Effector CD8-positive, alpha-beta T cell (primary cell): Measurements from ENCODE around the gene CHST10.
"Not testable (repeated sequence)": the region's sequence is repeated elsewhere in the genome, so short reads cannot be mapped to it uniquely, and the experiment has no call there.

Experiments used
- DNase-seq: peaks from one replicate; lab custom pipeline; 2025; lab: John Stamatoyannopoulos, UW

CHST10 gene

GRCh38 chr2:100392715-100393114 is 24.8 kb downstream of the CHST10 start:
- no peak for DNase-seq

GRCh38 chr2:100391735-100392515 is 25.5 kb downstream of the CHST10 start:
- no peak for DNase-seq

GRCh38 chr2:100390001-100390940 is 27.2 kb downstream of the CHST10 start:
- no peak for DNase-seq

GRCh38 chr2:100388703-100389102 is 28.8 kb downstream of the CHST10 start:
- DNase-seq = no peak

GRCh38 chr2:100383954-100384353 is 33.5 kb downstream of the CHST10 start:
- DNase-seq = no peak

GRCh38 chr2:100383306-100383705 is 34.2 kb downstream of the CHST10 start:
- DNase-seq = no peak

- DNase-seq = peak; percentile 40
Observed at GRCh38 chr2:100381240-100381639, 36.2 kb downstream of the CHST10 start.

GRCh38 chr2:100380681-100381080 is 36.8 kb downstream of the CHST10 start:
- no peak for DNase-seq

- no peak for DNase-seq
Observed at GRCh38 chr2:100376836-100377235, 40.6 kb downstream of the CHST10 start.

GRCh38 chr2:100367163-100367562 is 50.3 kb downstream of the CHST10 start:
- no peak for DNase-seq

- no peak for DNase-seq
Observed at GRCh38 chr2:100365434-100365833, 52.0 kb downstream of the CHST10 start.

GRCh38 chr2:100362269-100362668 is 55.2 kb downstream of the CHST10 start:
- DNase-seq = not testable (repeated sequence)

- no peak for DNase-seq
Observed at GRCh38 chr2:100359576-100359975, 57.9 kb downstream of the CHST10 start.

- no peak for DNase-seq
Observed at GRCh38 chr2:100358554-100358953, 58.9 kb downstream of the CHST10 start.

- DNase-seq = no peak
Observed at GRCh38 chr2:100352521-100352920, 64.9 kb downstream of the CHST10 start.

- DNase-seq = no peak
Observed at GRCh38 chr2:100350661-100351185, 66.7 kb downstream of the CHST10 start.

GRCh38 chr2:100345144-100345543 is 72.3 kb downstream of the CHST10 start:
- DNase-seq = not testable (repeated sequence)

- no peak for DNase-seq
Observed at GRCh38 chr2:100344433-100344832, 73.0 kb downstream of the CHST10 start.

- DNase-seq = not testable (repeated sequence)
Observed at GRCh38 chr2:100342466-100342865, 75.0 kb downstream of the CHST10 start.
